Activated B cell treated with CpG ODN at 0.5 μM for 24 hours (primary cell): Measurements from ENCODE around the gene GGPS1. TPM values are rescaled to one million over a fixed set of nuclear protein-coding genes. Genes with fewer than 3 reads are reported as not detected.
A peak's percentile ranks its signal among the peaks of the same experiment; 100 is the strongest.
"Not testable (repeated sequence)": the region's sequence is repeated elsewhere in the genome, so short reads cannot be mapped to it uniquely, and the experiment has no call there.

Experiments
- ATAC-seq: fragments of 200-7000 bp; cut with Tn5 transposase; one replicate; pipeline ENCODE4 v1.10.0; 2021; ENCODE audit warnings: low read depth, mild to moderate bottlenecking, moderate library complexity
- CTCF ChIA-PET: fragments of 350-600 bp; sonication (Branson Sonifier 250); formaldehyde crosslinking; loops from one replicate; lab custom pipeline; 2021; ENCODE audit warnings: antibody characterized with exemption; lab: Charles Lee
- POLR2A ChIA-PET: fragments of 350-600 bp; sonication (Branson Sonifier 250); formaldehyde crosslinking; loops from one replicate; lab custom pipeline; 2021; ENCODE audit warnings: antibody characterized with exemption; lab: Charles Lee
- DNase-seq: peaks from one replicate; pipeline ENCODE4 v3.0.0; 2022
- H3K27ac Mint-ChIP-seq: one replicate; pipeline ENCODE4 v1.8.0; 2020; ENCODE audit warnings: mixed read lengths
- H3K27me3 Mint-ChIP-seq: one replicate; pipeline ENCODE4 v1.8.0; 2021; ENCODE audit warnings: mixed read lengths
- H3K36me3 Mint-ChIP-seq: one replicate; pipeline ENCODE4 v1.8.0; 2021; ENCODE audit warnings: low read depth, mixed read lengths
- H3K4me1 Mint-ChIP-seq: one replicate; pipeline ENCODE4 v1.8.0; 2021; ENCODE audit warnings: mixed read lengths
- H3K4me3 Mint-ChIP-seq: one replicate; pipeline ENCODE4 v1.8.0; 2020; ENCODE audit warnings: mild to moderate bottlenecking, mixed read lengths
- H3K9me3 Mint-ChIP-seq: one replicate; pipeline ENCODE4 v1.8.0; 2020; ENCODE audit warnings: mixed read lengths
- intact Hi-C: fragments of 100-400 bp; cut with micrococcal nuclease; formaldehyde crosslinking; loops from one replicate; pipeline ENCODE4 v1.15.1; 2024
- total RNA-seq: library from RNA; stranded (reverse); gene quantifications from 2 replicates; pipeline ENCODE4 v1.2.3, GENCODE V29; 2022
- TF ChIP-seq, protein P1 (sequence below): fragments of 200-600 bp; IDR thresholded peaks from one replicate; pipeline ENCODE4 v1.8.0; 2022; ENCODE audit warnings: antibody characterized with exemption, mild to moderate bottlenecking

GGPS1 gene
- total RNA-seq = 25.4 and 33.8 TPM in 2 replicates

DNA sequence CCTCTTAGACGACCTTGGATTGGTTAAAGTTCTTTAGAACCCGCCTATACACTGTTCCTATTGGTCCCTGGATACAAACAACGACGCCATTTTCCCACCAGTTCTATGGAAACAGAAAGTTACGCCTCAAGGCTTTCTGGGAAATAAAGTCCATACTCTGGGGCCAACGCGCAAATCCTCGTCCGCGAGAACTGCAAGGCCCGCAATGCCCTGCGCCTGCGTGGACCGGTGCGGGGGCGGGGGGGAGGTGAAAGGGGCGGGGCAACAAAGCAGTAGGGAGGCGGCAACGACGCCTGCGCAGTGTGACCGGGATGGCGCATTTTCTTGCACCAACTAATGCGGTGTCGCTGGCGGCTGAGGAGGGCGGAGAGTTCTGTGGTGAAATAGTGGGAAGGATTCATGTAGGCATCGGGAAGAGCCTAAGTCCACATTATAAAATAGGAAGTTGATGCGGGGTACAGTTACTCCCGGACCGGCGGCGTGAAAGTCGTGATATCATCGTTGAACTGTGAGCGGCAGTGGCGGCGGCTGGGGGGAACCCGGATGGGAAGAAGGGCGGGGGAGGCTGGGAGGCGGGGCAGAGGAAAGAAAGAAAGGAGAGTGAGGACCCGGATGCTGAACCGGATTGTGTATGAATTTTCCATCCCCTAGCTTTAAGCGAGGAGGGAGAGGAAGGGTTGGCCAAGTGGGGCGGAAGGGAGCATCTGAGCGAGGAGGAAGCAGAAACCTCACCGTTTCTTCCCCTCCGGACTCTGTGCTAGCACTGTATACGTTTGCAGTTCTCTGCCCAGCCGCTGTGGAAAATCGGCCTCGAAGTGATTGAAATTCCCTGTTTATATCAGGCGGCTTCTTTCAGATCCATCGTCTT is at the start of gene GGPS1:
TSS of gene GGPS1 (plus strand) at position 300 of the 868 bp plus-strand sequence. CDS start 6,695 bp downstream, outside the sequence.
- ChIA-PET POLR2A (interaction anchor here (0.5 to 3.1 kb wide), 8 partner anchors 9 to 955 kb away, joined by 4 to 22 read pairs (median 6); partner anchors contain the start of genes B3GALNT2, COA6, RBM34 and TBCE), CTCF (interaction anchor here (1.2 to 2.0 kb wide), 3 partner anchors 13 to 73 kb away, joined by 3 to 9 read pairs (median 4); no protein-coding TSS in a partner anchor)
- ATAC-seq (peak; percentile 75), DNase-seq (peak; percentile 90)
- TF ChIP-seq, protein P1, sequence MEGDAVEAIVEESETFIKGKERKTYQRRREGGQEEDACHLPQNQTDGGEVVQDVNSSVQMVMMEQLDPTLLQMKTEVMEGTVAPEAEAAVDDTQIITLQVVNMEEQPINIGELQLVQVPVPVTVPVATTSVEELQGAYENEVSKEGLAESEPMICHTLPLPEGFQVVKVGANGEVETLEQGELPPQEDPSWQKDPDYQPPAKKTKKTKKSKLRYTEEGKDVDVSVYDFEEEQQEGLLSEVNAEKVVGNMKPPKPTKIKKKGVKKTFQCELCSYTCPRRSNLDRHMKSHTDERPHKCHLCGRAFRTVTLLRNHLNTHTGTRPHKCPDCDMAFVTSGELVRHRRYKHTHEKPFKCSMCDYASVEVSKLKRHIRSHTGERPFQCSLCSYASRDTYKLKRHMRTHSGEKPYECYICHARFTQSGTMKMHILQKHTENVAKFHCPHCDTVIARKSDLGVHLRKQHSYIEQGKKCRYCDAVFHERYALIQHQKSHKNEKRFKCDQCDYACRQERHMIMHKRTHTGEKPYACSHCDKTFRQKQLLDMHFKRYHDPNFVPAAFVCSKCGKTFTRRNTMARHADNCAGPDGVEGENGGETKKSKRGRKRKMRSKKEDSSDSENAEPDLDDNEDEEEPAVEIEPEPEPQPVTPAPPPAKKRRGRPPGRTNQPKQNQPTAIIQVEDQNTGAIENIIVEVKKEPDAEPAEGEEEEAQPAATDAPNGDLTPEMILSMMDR = no peak
- Mint-ChIP-seq H3K4me1 (peaks cover 26% of the 10 kb centered on the region), H3K36me3 (peaks cover 18% of the 10 kb centered on the region), H3K27ac (no peak within 1 kb of the TSS), H3K27me3 (no peaks in the 10 kb centered on the region), H3K9me3 (no peaks in the 10 kb centered on the region), H3K4me3 (no peak within 1 kb of the TSS)
- intact Hi-C loops = loop anchor here (1.0 to 5.0 kb wide), 13 partner anchors 39 to 1194 kb away; partner anchors contain the start of genes B3GALNT2, COA6, LGALS8 and LYST

DNA sequence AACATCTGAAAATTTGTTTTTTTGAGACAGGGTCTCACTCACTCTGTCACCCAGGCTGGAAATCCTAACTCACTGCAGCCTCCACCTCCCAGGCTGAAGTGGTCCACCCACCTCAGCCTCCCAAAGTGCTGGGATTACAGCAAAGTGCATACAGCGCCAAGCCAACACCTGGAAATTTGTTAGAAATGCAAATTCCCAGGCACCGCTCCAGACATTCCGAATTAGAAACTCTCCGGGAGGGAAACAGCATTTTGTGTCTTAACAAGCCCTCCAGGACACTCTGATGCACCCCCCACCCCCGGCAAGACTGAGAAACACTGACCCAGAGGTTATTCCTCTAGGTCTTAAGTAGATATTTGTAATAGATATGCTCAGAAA is 49.5 kb upstream of the GGPS1 start:
- Mint-ChIP-seq H3K27me3 (no peaks in the 10 kb centered on the region), H3K4me1 (peaks cover 64% of the 10 kb centered on the region), H3K36me3 (peaks cover 7% of the 10 kb centered on the region), H3K27ac (no peak overlapping the region), H3K9me3 (no peaks in the 10 kb centered on the region), H3K4me3 (no peak overlapping the region)
- ATAC-seq (no peak), DNase-seq (no peak)
- ChIA-PET POLR2A (no interaction called here), CTCF (no interaction called here)
- intact Hi-C loops = no loop called here
- TF ChIP-seq, protein P1 = no peak

DNA sequence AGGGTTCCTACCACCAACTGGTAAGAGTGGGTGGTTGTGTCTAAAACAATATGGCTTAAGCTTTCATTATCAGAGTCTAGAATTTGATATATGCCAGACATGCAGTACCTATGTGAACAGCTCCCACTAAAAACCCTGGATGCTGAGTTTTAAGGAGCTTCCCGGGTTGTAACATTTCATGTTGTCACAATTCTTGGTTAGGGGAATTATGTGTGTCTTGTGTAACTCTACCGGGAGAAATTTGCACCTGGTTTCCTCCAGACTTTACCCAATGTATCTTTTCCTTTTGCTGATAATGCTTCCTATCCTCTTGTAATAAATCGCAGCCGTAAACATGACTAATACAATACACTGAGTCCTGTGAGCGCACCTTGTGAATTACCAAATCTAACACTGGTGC is 48.7 kb upstream of the GGPS1 start:
- intact Hi-C loops = no loop called here
- TF ChIP-seq, protein P1 = no peak
- DNase-seq (no peak), ATAC-seq (no peak)
- no peaks in the 10 kb centered on the region for H3K9me3 Mint-ChIP-seq
- no peak overlapping the region for H3K27ac Mint-ChIP-seq
- CTCF ChIA-PET = interaction anchor here (0.8 kb wide), 1 partner anchor 137 kb away, joined by 4 read pairs; no protein-coding TSS in a partner anchor
- no peaks in the 10 kb centered on the region for H3K27me3 Mint-ChIP-seq
- peaks cover 63% of the 10 kb centered on the region for H3K4me1 Mint-ChIP-seq
- H3K4me3 Mint-ChIP-seq = no peak overlapping the region
- POLR2A ChIA-PET = no interaction called here
- H3K36me3 Mint-ChIP-seq = peaks cover 7% of the 10 kb centered on the region

DNA sequence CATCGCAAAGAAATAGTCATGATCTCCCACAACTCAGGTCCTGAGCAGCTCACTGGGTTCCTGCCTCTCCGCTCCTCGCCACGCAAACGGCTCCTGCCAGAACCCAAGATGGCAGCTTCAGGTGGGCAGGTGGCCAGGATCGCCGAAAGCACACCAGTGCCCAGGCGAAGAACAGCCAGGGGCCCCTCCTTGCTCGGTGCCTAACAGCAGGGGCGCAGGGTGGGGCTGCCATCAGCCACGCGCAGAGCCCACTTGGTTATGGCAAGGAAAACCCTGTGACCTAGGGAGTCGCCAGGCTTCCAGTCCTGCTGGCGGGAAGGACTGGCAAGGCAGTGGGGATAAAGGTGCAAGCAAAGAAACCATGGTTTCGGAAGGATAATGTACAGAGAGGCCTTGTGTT is 47.9 kb upstream of the GGPS1 start:
- peaks cover 58% of the 10 kb centered on the region for H3K4me1 Mint-ChIP-seq
- CTCF ChIA-PET = no interaction called here

DNA sequence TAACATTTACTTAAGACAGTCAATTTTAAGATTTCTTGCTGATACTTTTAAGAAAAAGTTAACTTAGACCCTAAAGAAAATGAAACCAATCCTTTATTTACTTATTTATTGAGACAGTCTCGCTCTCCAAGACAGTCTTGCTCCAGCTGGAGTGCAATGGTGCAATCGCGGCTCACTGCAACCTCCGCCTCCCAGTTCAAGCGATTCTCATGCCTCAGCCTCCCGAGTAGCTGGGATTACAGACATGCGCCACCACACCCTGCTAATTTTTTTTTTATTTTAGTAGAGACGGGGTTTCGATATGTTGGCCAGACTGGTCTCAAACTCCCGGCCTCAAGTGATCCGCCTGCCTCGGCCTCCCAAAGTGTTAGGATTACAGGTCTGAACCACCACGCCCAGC is 44.7 kb upstream of the GGPS1 start:
- H3K4me3 Mint-ChIP-seq, H3K9me3 Mint-ChIP-seq, DNase-seq, H3K27me3 Mint-ChIP-seq, H3K27ac Mint-ChIP-seq, ATAC-seq, intact Hi-C loops, POLR2A ChIA-PET: not testable (repeated sequence)
- Mint-ChIP-seq H3K36me3 (peaks cover 10% of the 10 kb centered on the region), H3K4me1 (peaks cover 64% of the 10 kb centered on the region)
- CTCF ChIA-PET = interaction anchor here (1.1 kb wide), 1 partner anchor 132 kb away, joined by 3 read pairs; no protein-coding TSS in a partner anchor

More for the DNA sequence above, 47.9 kb upstream of the GGPS1 start:
- DNase-seq (no peak), ATAC-seq (no peak)
- POLR2A ChIA-PET = no interaction called here
- no peaks in the 10 kb centered on the region for H3K9me3 Mint-ChIP-seq
- no peak overlapping the region for H3K4me3 Mint-ChIP-seq
- H3K27me3 Mint-ChIP-seq = no peaks in the 10 kb centered on the region
- H3K36me3 Mint-ChIP-seq = peaks cover 7% of the 10 kb centered on the region
- intact Hi-C loops = no loop called here
- no peak overlapping the region for H3K27ac Mint-ChIP-seq
- TF ChIP-seq, protein P1 = no peak
